ENCODE measurements around the gene WDFY2. TPM values are rescaled to one million over a fixed set of nuclear protein-coding genes. Genes with fewer than 3 reads are reported as not detected.

WDFY2 gene
- total and polyA plus RNA-seq, 2 experiments from 2014 or later: 11.4 to 24.0 TPM

- Histone ChIP-seq H3K36me3 (ENCODE audit: insufficient read depth) (no peaks in the 10 kb centered on the region), H3F3A (replicated peaks; ENCODE audit: low read depth) (no peaks in the 10 kb centered on the region), H3K27ac (ENCODE audit: low read depth) (peak overlapping the region; percentile 33; the same call in 1 of the 2 replicates), H3K4me1 (ENCODE audit: insufficient read depth) (peaks cover 22% of the 10 kb centered on the region), H3K79me2 (replicated peaks; ENCODE audit: insufficient read depth) (peaks cover 74% of the 10 kb centered on the region), H4K20me1 (replicated peaks; ENCODE audit: insufficient read depth) (peaks cover 9% of the 10 kb centered on the region; the same call in 1 of the 2 replicates), H3K4me3 (no peak overlapping the region), H3K27me3 (ENCODE audit: insufficient read depth) (no peaks in the 10 kb centered on the region), H3K9me2 (ENCODE audit: insufficient read depth) (no peaks in the 10 kb centered on the region), H3K4me2 (no peak overlapping the region), H2AFZ (no peak overlapping the region)
- DNase-seq (ENCODE audit: low spot score): no peak
- Mint-ChIP-seq H3K4me3 (no peak overlapping the region), H3K9me3 (0 out of 3 replicates have a peak, but pooled peaks cover 6% of the 10 kb centered on the region), H3K4me1 (peaks cover 39% of the 10 kb centered on the region), H3K27ac (peak overlapping the region; percentile 23; the same call in 1 of the 2 replicates), H3K27me3 (ENCODE audit: insufficient read depth, low read depth, poor library complexity) (no peaks in the 10 kb centered on the region), H3K36me3 (ENCODE audit: low read depth) (peaks cover 7% of the 10 kb centered on the region; the same call in 2 of the 3 replicates)
- TF ChIP-seq ZNF331 (CRISPR knock-in tag; IDR thresholded peaks at IDR 0.05; ENCODE audit: low read depth) (no peak), ETS1 (IDR thresholded peaks at IDR 0.05) (no peak), POLR2AphosphoS5 (IDR thresholded peaks at IDR 0.05; ENCODE audit: low read depth) (no peak)
- no peak for ATAC-seq
Observed at GRCh38 chr13:51687947-51688714, 103.9 kb downstream of the WDFY2 start.

GRCh38 chr13:51688937-51689662 lies 104.8 kb downstream of the WDFY2 start:
- H3K36me3 Mint-ChIP-seq (ENCODE audit: low read depth): peaks cover 7% of the 10 kb centered on the region; the same call in 2 of the 3 replicates
- ATAC-seq (peak; percentile 65), DNase-seq (ENCODE audit: low spot score) (peak; percentile 17)
- peak overlapping the region; percentile 2; the same call in 1 of the 2 replicates for H3K27ac Mint-ChIP-seq
- no peaks in the 10 kb centered on the region for H3K27me3 Mint-ChIP-seq (ENCODE audit: insufficient read depth, low read depth, poor library complexity)
- H2AFZ ChIP-seq: no peak overlapping the region
- H3K9me3 Mint-ChIP-seq: 0 out of 3 replicates have a peak, but pooled peaks cover 6% of the 10 kb centered on the region
- peaks cover 73% of the 10 kb centered on the region for H3K79me2 ChIP-seq (replicated peaks; ENCODE audit: insufficient read depth)
- no peak overlapping the region for H3K4me3 Mint-ChIP-seq
- no peak overlapping the region for H3K27ac ChIP-seq (ENCODE audit: low read depth)
- H3K4me3 ChIP-seq: no peak overlapping the region
- peak overlapping the region; percentile 35; the same call in 1 of the 2 replicates for H3K4me2 ChIP-seq
- peaks cover 29% of the 10 kb centered on the region for H3K4me1 Mint-ChIP-seq
- H3K27me3 ChIP-seq (ENCODE audit: insufficient read depth): no peaks in the 10 kb centered on the region
- no peaks in the 10 kb centered on the region for H3K36me3 ChIP-seq (ENCODE audit: insufficient read depth)
- peaks cover 9% of the 10 kb centered on the region; the same call in 1 of the 2 replicates for H4K20me1 ChIP-seq (replicated peaks; ENCODE audit: insufficient read depth)
- no peaks in the 10 kb centered on the region for H3K9me2 ChIP-seq (ENCODE audit: insufficient read depth)
- TF ChIP-seq REST (IDR thresholded peaks at IDR 0.05; ENCODE audit: unreplicated experiment) (no peak), STAT1 (IDR thresholded peaks at IDR 0.05; ENCODE audit: unreplicated experiment) (no peak)
- peaks cover 16% of the 10 kb centered on the region for H3K4me1 ChIP-seq (ENCODE audit: insufficient read depth)
- H3F3A ChIP-seq (replicated peaks; ENCODE audit: low read depth): no peaks in the 10 kb centered on the region
